Naive B cell (primary cell): ENCODE results near the gene CA9. TPM values are rescaled to one million over a fixed set of nuclear protein-coding genes. Genes with fewer than 3 reads are reported as not detected.
"Not testable (repeated sequence)": the region's sequence is repeated elsewhere in the genome, so short reads cannot be mapped to it uniquely, and the experiment has no call there.

Source experiments
- ATAC-seq, 2 donors: fragments of 150-1000 bp; cut with Tn5 transposase; 2 replicates each; pipeline ENCODE4 v1.10.0; 2021; ENCODE audit warnings: low read depth in 2 of 2, mild to moderate bottlenecking in 2 of 2, moderate library complexity in 2 of 2
- DNase-seq: peaks from one replicate; pipeline ENCODE4 v3.0.0; 2022
- H3K27ac Mint-ChIP-seq, 6 donors: one replicate each; pipeline ENCODE4 v1.8.0; 2020 to 2022; ENCODE audit warnings: mild to moderate bottlenecking in 6 of 6, mixed read lengths in 6 of 6, moderate library complexity in 5 of 6, inconsistent platforms in 2 of 6
- H3K27me3 Mint-ChIP-seq, 3 donors: one replicate each; pipeline ENCODE4 v1.8.0; 2021 to 2022; ENCODE audit warnings: mixed read lengths in 3 of 3, mild to moderate bottlenecking in 1 of 3
- H3K36me3 Mint-ChIP-seq, 2 donors: one replicate each; pipeline ENCODE4 v1.8.0; 2020 to 2022; ENCODE audit warnings: mixed read lengths in 2 of 2, inconsistent platforms in 1 of 2, mild to moderate bottlenecking in 1 of 2
- H3K4me1 Mint-ChIP-seq, 3 donors: one replicate each; pipeline ENCODE4 v1.8.0; 2020 to 2022; ENCODE audit warnings: mixed read lengths in 3 of 3, inconsistent platforms in 1 of 3, mild to moderate bottlenecking in 1 of 3, moderate library complexity in 1 of 3
- H3K4me3 Mint-ChIP-seq, 8 donors: one replicate each; pipeline ENCODE4 v1.8.0; 2020 to 2022; ENCODE audit warnings: mild to moderate bottlenecking in 8 of 8, mixed read lengths in 8 of 8, moderate library complexity in 8 of 8, inconsistent platforms in 2 of 8
- H3K9me3 Mint-ChIP-seq, 7 donors: one replicate each; pipeline ENCODE4 v1.8.0; 2020 to 2022; ENCODE audit warnings: mixed read lengths in 7 of 7, mild to moderate bottlenecking in 5 of 7, inconsistent platforms in 2 of 7, moderate library complexity in 1 of 7
- polyA plus RNA-seq, 6 donors: library from polyadenylated mRNA; unstranded; fragments of 300-500 nt; fragmentation: Illumina TruSeq; gene quantifications; one replicate each; pipeline ENCODE4 v1.2.3, GENCODE V29; 2021; ENCODE audit warnings: low read depth in 6 of 6

The CA9 gene
- not detected for polyA plus RNA-seq

- Mint-ChIP-seq H3K4me3 (peak within 1 kb of the TSS; percentile 16 to 85 (median 61)), H3K27ac (peak within 1 kb of the TSS in 3 of 6 donors; percentile 52 to 78 (median 77)), H3K9me3 (no peaks in the 10 kb centered on the region), H3K4me1 (peaks cover 17 to 23% (median 18%) of the 10 kb centered on the region in 3 donors), H3K36me3 (no peaks in the 10 kb centered on the region), H3K27me3 (peaks cover 0 to 18% (median 13%) of the 10 kb centered on the region in 3 donors)
- no peak for ATAC-seq
- no peak for DNase-seq
Observed at GRCh38 chr9:35673132-35674024, at the start of gene CA9. TSS of gene CA9 (plus strand) at chr9:35673928. CDS start at chr9:35673960, 32 bp downstream.

- H3K27me3 Mint-ChIP-seq: no peaks in the 10 kb centered on the region
- no peaks in the 10 kb centered on the region for H3K9me3 Mint-ChIP-seq
- peak in 1 of 2 donors; percentile 30 for ATAC-seq
- peaks cover 18 to 54% (median 38%) of the 10 kb centered on the region in 3 donors for H3K4me1 Mint-ChIP-seq
- H3K36me3 Mint-ChIP-seq: no peaks in the 10 kb centered on the region
- H3K27ac Mint-ChIP-seq: peak overlapping the region; percentile 12 to 80 (median 70)
- H3K4me3 Mint-ChIP-seq: peak overlapping the region in 3 of 8 donors; percentile 9 to 76 (median 71)
- DNase-seq: no peak
Observed at GRCh38 chr9:35627575-35627974, 46.2 kb upstream of the CA9 start.

GRCh38 chr9:35628389-35628991, 45.2 kb upstream of the CA9 start:
- Mint-ChIP-seq H3K4me3 (no peak overlapping the region), H3K27me3 (no peaks in the 10 kb centered on the region), H3K36me3 (no peaks in the 10 kb centered on the region), H3K4me1 (peaks cover 21 to 59% (median 42%) of the 10 kb centered on the region in 3 donors), H3K27ac (peak overlapping the region in 1 of 6 donors; percentile 33), H3K9me3 (no peaks in the 10 kb centered on the region)
- ATAC-seq (no peak), DNase-seq (no peak)

GRCh38 chr9:35629597-35629996, 44.1 kb upstream of the CA9 start:
- no peaks in the 10 kb centered on the region for H3K27me3 Mint-ChIP-seq
- DNase-seq (no peak), ATAC-seq (no peak)
- H3K4me3 Mint-ChIP-seq: no peak overlapping the region
- H3K36me3 Mint-ChIP-seq: no peaks in the 10 kb centered on the region
- H3K9me3 Mint-ChIP-seq: no peaks in the 10 kb centered on the region
- H3K27ac Mint-ChIP-seq: peak overlapping the region in 3 of 6 donors; percentile 20 to 77 (median 36)
- peaks cover 31 to 65% (median 50%) of the 10 kb centered on the region in 3 donors for H3K4me1 Mint-ChIP-seq

GRCh38 chr9:35635730-35636129, 38.0 kb upstream of the CA9 start:
- DNase-seq (no peak), ATAC-seq (no peak)
- Mint-ChIP-seq H3K27me3 (no peaks in the 10 kb centered on the region), H3K27ac (peak overlapping the region; percentile 90 to 99 (median 95)), H3K36me3 (peaks cover 0 to 7% of the 10 kb centered on the region in 2 donors), H3K4me1 (peaks cover 60 to 77% (median 73%) of the 10 kb centered on the region in 3 donors), H3K9me3 (peaks cover 0 to 6% (median 0%) of the 10 kb centered on the region in 7 donors), H3K4me3 (peak overlapping the region; percentile 67 to 90 (median 76))

- no peaks in the 10 kb centered on the region for H3K27me3 Mint-ChIP-seq
- peak overlapping the region; percentile 67 to 90 (median 76) for H3K4me3 Mint-ChIP-seq
- peaks cover 0 to 8% of the 10 kb centered on the region in 2 donors for H3K36me3 Mint-ChIP-seq
- DNase-seq: peak; percentile 74
- peak; percentile 78 to 83 for ATAC-seq
- H3K4me1 Mint-ChIP-seq: peaks cover 64 to 83% (median 79%) of the 10 kb centered on the region in 3 donors
- peaks cover 0 to 6% (median 0%) of the 10 kb centered on the region in 7 donors for H3K9me3 Mint-ChIP-seq
- H3K27ac Mint-ChIP-seq: peak overlapping the region; percentile 90 to 99 (median 95)
Observed at GRCh38 chr9:35636135-35636876, 37.4 kb upstream of the CA9 start.

GRCh38 chr9:35636877-35637246, 36.9 kb upstream of the CA9 start:
- DNase-seq, ATAC-seq, H3K9me3 Mint-ChIP-seq, H3K27me3 Mint-ChIP-seq, H3K36me3 Mint-ChIP-seq: not testable (repeated sequence)
- peak overlapping the region; percentile 54 to 90 (median 76) for H3K4me3 Mint-ChIP-seq
- peak overlapping the region; percentile 90 to 99 (median 95) for H3K27ac Mint-ChIP-seq
- H3K4me1 Mint-ChIP-seq: peaks cover 69 to 88% (median 84%) of the 10 kb centered on the region in 3 donors

DNA sequence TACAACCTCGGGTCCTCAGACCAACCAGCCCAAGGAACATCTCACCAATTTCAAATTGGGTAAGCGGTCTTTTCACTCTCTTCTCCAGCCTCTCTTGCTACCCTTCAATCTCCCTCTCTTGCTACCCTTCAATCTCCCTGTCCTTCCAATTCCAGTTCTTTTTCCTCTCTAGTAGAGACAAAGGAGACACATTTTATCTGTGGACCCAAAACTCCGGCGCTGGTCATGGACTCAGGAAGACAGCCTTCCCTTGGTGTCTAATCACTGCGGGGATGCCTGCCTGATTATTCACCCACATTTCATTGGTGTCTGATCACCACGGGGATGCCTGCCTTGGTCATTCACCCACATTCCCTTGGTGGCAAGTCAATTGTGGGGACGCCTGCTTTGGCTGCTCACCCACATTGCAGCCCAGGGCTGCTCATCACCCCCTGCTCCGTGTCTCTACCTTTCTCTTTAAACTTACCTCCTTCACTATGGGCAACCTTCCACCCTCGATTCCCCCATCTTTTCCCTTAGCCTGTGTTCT, 36.2 kb upstream of the CA9 start:
- H3K27me3 Mint-ChIP-seq, H3K9me3 Mint-ChIP-seq, DNase-seq, H3K36me3 Mint-ChIP-seq, ATAC-seq: not testable (repeated sequence)
- Mint-ChIP-seq H3K4me1 (peaks cover 69 to 95% (median 83%) of the 10 kb centered on the region in 3 donors), H3K27ac (peak overlapping the region; percentile 90 to 99 (median 95)), H3K4me3 (peak overlapping the region; percentile 46 to 90 (median 77))

DNA sequence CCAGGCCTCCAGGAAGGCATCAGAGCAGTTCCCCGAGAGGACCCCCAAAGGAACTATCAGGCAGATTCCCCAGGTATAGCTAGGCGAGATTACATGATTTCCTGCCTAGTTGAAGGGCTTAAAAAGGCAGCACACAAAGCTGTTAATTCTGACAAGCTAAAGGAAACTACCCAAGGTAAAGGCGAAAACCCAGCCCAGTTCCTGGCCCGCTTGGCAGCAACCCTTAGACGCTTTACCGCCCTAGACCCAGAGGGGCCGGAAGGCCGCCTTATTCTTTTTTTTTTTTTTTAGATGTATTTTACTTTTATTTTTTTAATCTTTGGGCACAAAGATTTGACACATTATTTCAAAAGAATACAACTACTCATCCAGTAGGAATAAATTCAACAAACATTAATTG, 35.0 kb upstream of the CA9 start:
- H3K36me3 Mint-ChIP-seq, H3K27me3 Mint-ChIP-seq, H3K9me3 Mint-ChIP-seq, DNase-seq: not testable (repeated sequence)
- peak; percentile 20 to 23 for ATAC-seq
- Mint-ChIP-seq H3K4me3 (peak overlapping the region in 7 of 8 donors; percentile 45 to 88 (median 74)), H3K4me1 (peaks cover 68 to 98% (median 87%) of the 10 kb centered on the region in 3 donors), H3K27ac (peak overlapping the region; percentile 90 to 99 (median 95))

- H3K9me3 Mint-ChIP-seq, H3K27me3 Mint-ChIP-seq, H3K36me3 Mint-ChIP-seq, DNase-seq: not testable (repeated sequence)
- H3K4me1 Mint-ChIP-seq: peaks cover 65 to 97% (median 83%) of the 10 kb centered on the region in 3 donors
- H3K27ac Mint-ChIP-seq: peak overlapping the region; percentile 90 to 98 (median 94)
- peak overlapping the region; percentile 55 to 88 (median 70) for H3K4me3 Mint-ChIP-seq
- peak; percentile 20 for ATAC-seq
Observed at GRCh38 chr9:35639225-35639624, 34.5 kb upstream of the CA9 start.

DNA sequence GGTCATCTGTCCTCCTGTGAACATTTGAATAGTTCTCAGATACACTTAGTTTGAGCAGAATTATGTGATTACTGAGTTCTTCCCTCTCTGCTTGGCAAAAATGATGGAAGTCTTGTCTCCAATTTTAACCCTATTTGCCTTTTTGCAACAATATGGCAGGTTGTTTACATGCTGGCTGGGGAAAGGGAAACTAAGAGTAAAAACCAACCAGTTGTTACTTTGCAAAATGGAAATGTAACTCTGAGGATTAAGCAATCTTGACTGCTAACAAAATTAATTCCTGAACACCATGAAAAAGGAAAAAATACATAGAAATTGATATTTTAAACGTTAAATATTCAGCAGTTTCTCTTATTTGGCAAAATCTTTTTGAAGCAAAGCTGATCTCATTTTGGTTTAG, 34.1 kb upstream of the CA9 start:
- Mint-ChIP-seq H3K9me3 (peaks cover 0 to 6% (median 0%) of the 10 kb centered on the region in 7 donors), H3K27me3 (no peaks in the 10 kb centered on the region), H3K4me1 (peaks cover 65 to 97% (median 83%) of the 10 kb centered on the region in 3 donors), H3K27ac (peak overlapping the region; percentile 90 to 98 (median 94)), H3K36me3 (peaks cover 0 to 8% of the 10 kb centered on the region in 2 donors), H3K4me3 (peak overlapping the region; percentile 55 to 88 (median 70))
- DNase-seq: no peak
- no peak for ATAC-seq

GRCh38 chr9:35640431-35640830, 33.3 kb upstream of the CA9 start:
- H3K9me3 Mint-ChIP-seq, ATAC-seq, DNase-seq, H3K36me3 Mint-ChIP-seq, H3K27me3 Mint-ChIP-seq: not testable (repeated sequence)
- Mint-ChIP-seq H3K4me3 (peak overlapping the region; percentile 30 to 85 (median 72)), H3K4me1 (peaks cover 61 to 97% (median 83%) of the 10 kb centered on the region in 3 donors), H3K27ac (peak overlapping the region in 5 of 6 donors; percentile 82 to 96 (median 92))
